Testis (tissue), 2 donors: ENCODE measurements around the gene DCXR.

Source experiments
- POLR2A ChIP-seq: fragments of 450-650 bp; IDR thresholded peaks from one replicate; pipeline ENCODE4 v1.6.1; 2017; ENCODE audit warnings: antibody characterized with exemption, mild to moderate bottlenecking, moderate library complexity
- TF ChIP-seq, protein P1 (sequence below), 3 experiments: fragments of 450-650 bp in 2 of 3; fragments of 200-600 bp in 1 of 3; sonication (generic) in 1 of 3; IDR thresholded peaks; one replicate each; pipeline ENCODE4 v1.5.1; 2016 to 2019; ENCODE audit warnings: antibody characterized with exemption in 3 of 3, mild to moderate bottlenecking in 2 of 3, moderate library complexity in 1 of 3

DNA sequence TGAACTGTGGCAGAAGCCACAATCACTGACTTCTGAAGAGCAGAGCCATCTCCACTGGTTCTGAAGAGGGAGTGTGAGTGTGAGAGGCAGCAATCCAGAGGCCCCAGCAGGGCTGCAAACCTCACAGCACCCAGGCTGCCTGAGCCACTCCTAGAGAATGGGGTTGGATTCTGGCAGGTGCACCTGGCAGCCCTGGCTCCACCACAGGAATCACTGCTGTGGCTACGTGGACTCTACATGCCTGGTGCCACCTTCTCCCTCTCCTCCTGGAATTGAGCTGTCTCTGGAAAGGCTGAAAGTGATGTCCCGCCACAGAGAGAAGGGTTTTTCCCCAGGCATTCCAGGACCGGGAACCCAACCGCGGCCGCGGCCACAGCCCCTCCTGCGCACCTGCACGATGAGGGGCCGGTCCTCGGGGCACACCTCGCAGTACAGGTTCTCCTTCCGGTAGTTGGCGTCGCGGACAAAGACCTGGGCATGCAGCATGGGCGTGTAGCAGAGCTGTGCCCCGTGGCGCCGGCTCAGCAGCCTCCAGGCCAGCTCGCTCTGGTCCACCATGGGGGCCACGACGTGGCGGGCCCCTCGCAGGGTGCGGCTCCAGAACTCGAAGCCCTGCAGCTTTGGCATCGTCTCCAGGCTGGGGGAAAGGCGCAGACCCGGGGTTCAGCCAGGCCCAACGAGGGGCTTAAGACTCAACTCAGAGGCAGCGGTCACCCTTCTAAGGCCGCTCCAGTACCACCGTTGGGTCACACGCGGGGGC lies 27.1 kb upstream of the DCXR start:
- TF ChIP-seq, protein P1, sequence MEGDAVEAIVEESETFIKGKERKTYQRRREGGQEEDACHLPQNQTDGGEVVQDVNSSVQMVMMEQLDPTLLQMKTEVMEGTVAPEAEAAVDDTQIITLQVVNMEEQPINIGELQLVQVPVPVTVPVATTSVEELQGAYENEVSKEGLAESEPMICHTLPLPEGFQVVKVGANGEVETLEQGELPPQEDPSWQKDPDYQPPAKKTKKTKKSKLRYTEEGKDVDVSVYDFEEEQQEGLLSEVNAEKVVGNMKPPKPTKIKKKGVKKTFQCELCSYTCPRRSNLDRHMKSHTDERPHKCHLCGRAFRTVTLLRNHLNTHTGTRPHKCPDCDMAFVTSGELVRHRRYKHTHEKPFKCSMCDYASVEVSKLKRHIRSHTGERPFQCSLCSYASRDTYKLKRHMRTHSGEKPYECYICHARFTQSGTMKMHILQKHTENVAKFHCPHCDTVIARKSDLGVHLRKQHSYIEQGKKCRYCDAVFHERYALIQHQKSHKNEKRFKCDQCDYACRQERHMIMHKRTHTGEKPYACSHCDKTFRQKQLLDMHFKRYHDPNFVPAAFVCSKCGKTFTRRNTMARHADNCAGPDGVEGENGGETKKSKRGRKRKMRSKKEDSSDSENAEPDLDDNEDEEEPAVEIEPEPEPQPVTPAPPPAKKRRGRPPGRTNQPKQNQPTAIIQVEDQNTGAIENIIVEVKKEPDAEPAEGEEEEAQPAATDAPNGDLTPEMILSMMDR (IDR thresholded peaks at IDR 0.05) = no peak
- TF ChIP-seq POLR2A = no peak
